ENCODE measurements around the gene GPC3. TPM values are rescaled to one million over a fixed set of nuclear protein-coding genes. Genes with fewer than 3 reads are reported as not detected.

The GPC3 gene
- 0.86 and 1.4 TPM in 2 replicates for polyA plus RNA-seq (2012; rRNA removed)
- 1.3 and 1.7 TPM in 2 replicates for polyA plus RNA-seq (2012; cell fraction: cytosol; rRNA removed)
- 0.45 and 0.58 TPM in 2 replicates for polyA plus RNA-seq (2012; cell fraction: nucleus; rRNA removed)

- ChIA-PET POLR2A (no interaction called here), CTCF (interaction anchor here (1.0 to 1.1 kb wide), 2 partner anchors 41 to 194 kb away, joined by 3 to 6 read pairs; no protein-coding TSS in a partner anchor)
- peak; percentile 86 for DNase-seq
- Histone ChIP-seq H3K9me3 (no peaks in the 10 kb centered on the region), H2AFZ (ENCODE audit: low read depth) (0 out of 2 replicates have a peak within 1 kb of the TSS, but pooled peaks have one; percentile 31), H3K79me2 (ENCODE audit: insufficient read depth) (no peaks in the 10 kb centered on the region), H3K4me1 (ENCODE audit: control insufficient read depth in 1 of 2, insufficient read depth in 2 of 2, low read depth in 1 of 2, low read length in 1 of 2) (no peaks in the 10 kb centered on the region; a peak in 1 of 4 replicates), H3K9ac (no peak within 1 kb of the TSS), H3K4me3 (ENCODE audit: low read depth in 2 of 2, low read length in 1 of 2) (peak within 1 kb of the TSS in 1 of 2 experiments; percentile 43; a peak in 3 of 4 replicates), H4K20me1 (ENCODE audit: insufficient read depth) (no peaks in the 10 kb centered on the region), H3K9me2 (no peaks in the 10 kb centered on the region), H3K27ac (ENCODE audit: low read depth in 2 of 2, low read length in 1 of 2) (no peak within 1 kb of the TSS; a peak in 1 of 4 replicates), H3K4me2 (peak within 1 kb of the TSS; percentile 55), H3K27me3 (ENCODE audit: insufficient read depth) (peaks cover 35% of the 10 kb centered on the region), H3K36me3 (replicated peaks in 1 of 2; ENCODE audit: control insufficient read depth in 1 of 2, insufficient read depth in 2 of 2, low read length in 1 of 2) (no peaks in the 10 kb centered on the region), H3F3A (replicated peaks; ENCODE audit: insufficient read depth) (no peaks in the 10 kb centered on the region)
- 47% methylated on average over 28 of the region's 90 CpGs for WGBS (ENCODE audit: low lambda C conversion rate)
- 0 out of 2 replicates have a peak, but pooled peaks have one; percentile 26 for TF ChIP-seq MAX (IDR thresholded peaks at IDR 0.05; ENCODE audit: low read depth)
- TF ChIP-seq SIN3A (IDR thresholded peaks at IDR 0.05; ENCODE audit: borderline replicate concordance, low read depth, low read length) = no peak
- TF ChIP-seq CTCF (IDR thresholded peaks at IDR 0.05) = no peak
These were observed at the start of gene GPC3 for GRCh38 chrX:133985164-133985966. Gene GPC3, minus strand, starts transcription at chrX:133985594.

- CTCF ChIA-PET = interaction anchor here (1.7 kb wide), 1 partner anchor 240 kb away, joined by 7 read pairs; no protein-coding TSS in a partner anchor
- no peak overlapping the region for H3K4me3 ChIP-seq (ENCODE audit: low read depth in 2 of 2, low read length in 1 of 2)
- no peak for TF ChIP-seq RCOR1 (IDR thresholded peaks at IDR 0.05; ENCODE audit: low read length)
- TF ChIP-seq USF1 (IDR thresholded peaks at IDR 0.05; ENCODE audit: borderline replicate concordance, low read depth) = no peak
- TF ChIP-seq EZH2phosphoT487 (IDR thresholded peaks at IDR 0.05; ENCODE audit: borderline replicate concordance, low read depth) = no peak
- TF ChIP-seq RFX5 (IDR thresholded peaks at IDR 0.05; ENCODE audit: low read length) = no peak
- H3K79me2 ChIP-seq (ENCODE audit: insufficient read depth) = no peaks in the 10 kb centered on the region
- no peak overlapping the region for H3K27ac ChIP-seq (ENCODE audit: low read depth in 2 of 2, low read length in 1 of 2)
- POLR2A ChIA-PET = no interaction called here
- no peaks in the 10 kb centered on the region for H3K4me1 ChIP-seq (ENCODE audit: control insufficient read depth in 1 of 2, insufficient read depth in 2 of 2, low read depth in 1 of 2, low read length in 1 of 2)
- H3K9ac ChIP-seq = no peak overlapping the region
- no peaks in the 10 kb centered on the region for H3K27me3 ChIP-seq (ENCODE audit: insufficient read depth)
- DNase-seq = no peak
- no peaks in the 10 kb centered on the region for H3K9me2 ChIP-seq
- H3K9me3 ChIP-seq = no peaks in the 10 kb centered on the region
- H4K20me1 ChIP-seq (ENCODE audit: insufficient read depth) = no peaks in the 10 kb centered on the region
- H3K4me2 ChIP-seq = no peak overlapping the region
- no peak overlapping the region for H2AFZ ChIP-seq (ENCODE audit: low read depth)
- no peaks in the 10 kb centered on the region for H3F3A ChIP-seq (replicated peaks; ENCODE audit: insufficient read depth)
- no peaks in the 10 kb centered on the region for H3K36me3 ChIP-seq (replicated peaks in 1 of 2; ENCODE audit: control insufficient read depth in 1 of 2, insufficient read depth in 2 of 2, low read length in 1 of 2)
These were observed 47.0 kb upstream of the GPC3 start for GRCh38 chrX:134032441-134032840.

All from SK-N-SH (cell line).